ENCODE data around the gene ALDH3B1.
A peak's percentile ranks its signal among the peaks of the same experiment; 100 is the strongest.

- TF ChIP-seq POLR2A (IDR thresholded peaks at IDR 0.05) (no peak), CTCF (IDR thresholded peaks at IDR 0.05) (peak in 3 of 6 experiments; percentile 14 to 30 (median 19))
These were observed 587 bp upstream of the ALDH3B1 start for GRCh38 chr11:68009391-68010089.
